Measurements from ENCODE around the gene BMPR2.
"Not testable (repeated sequence)": the region's sequence is repeated elsewhere in the genome, so short reads cannot be mapped to it uniquely, and the experiment has no call there.

The BMPR2 gene

GRCh38 chr2:202460119-202460518 lies 84.0 kb downstream of the BMPR2 start:
- Histone ChIP-seq H3K27ac (ENCODE audit: low read depth, low read length) (no peak overlapping the region), H3K36me3 (ENCODE audit: insufficient read depth, low read length) (no peaks in the 10 kb centered on the region), H3K9me3 (ENCODE audit: low read length) (no peaks in the 10 kb centered on the region), H3K4me3 (ENCODE audit: low read depth in 1 of 2, low read length in 2 of 2) (no peak overlapping the region), H3K4me1 (ENCODE audit: insufficient read depth, low read length) (no peaks in the 10 kb centered on the region), H3K9ac (ENCODE audit: low read length) (no peak overlapping the region), H3K27me3 (ENCODE audit: control insufficient read depth in 1 of 2, insufficient read depth in 2 of 2, low read length in 2 of 2) (no peaks in the 10 kb centered on the region)

- no peaks in the 10 kb centered on the region for H3K27me3 ChIP-seq (ENCODE audit: control insufficient read depth in 1 of 2, insufficient read depth in 2 of 2, low read length in 2 of 2)
Observed at GRCh38 chr2:202479090-202479489, 103.0 kb downstream of the BMPR2 start.

GRCh38 chr2:202479610-202480009 lies 103.5 kb downstream of the BMPR2 start:
- Histone ChIP-seq H3K4me3 (ENCODE audit: low read depth in 1 of 2, low read length in 2 of 2) (no peak overlapping the region), H3K9me3 (ENCODE audit: low read length) (no peaks in the 10 kb centered on the region), H3K27me3 (ENCODE audit: control insufficient read depth in 1 of 2, insufficient read depth in 2 of 2, low read length in 2 of 2) (no peaks in the 10 kb centered on the region), H3K36me3 (ENCODE audit: insufficient read depth, low read length) (no peaks in the 10 kb centered on the region), H3K4me1 (ENCODE audit: insufficient read depth, low read length) (no peaks in the 10 kb centered on the region), H3K27ac (ENCODE audit: low read depth, low read length) (no peak overlapping the region), H3K9ac (ENCODE audit: low read length) (no peak overlapping the region)

More at GRCh38 chr2:202479090-202479489, 103.0 kb downstream of the BMPR2 start:
- Histone ChIP-seq H3K9ac (ENCODE audit: low read length) (no peak overlapping the region), H3K4me3 (ENCODE audit: low read depth in 1 of 2, low read length in 2 of 2) (no peak overlapping the region), H3K4me1 (ENCODE audit: insufficient read depth, low read length) (no peaks in the 10 kb centered on the region), H3K9me3 (ENCODE audit: low read length) (no peaks in the 10 kb centered on the region), H3K27ac (ENCODE audit: low read depth, low read length) (no peak overlapping the region), H3K36me3 (ENCODE audit: insufficient read depth, low read length) (no peaks in the 10 kb centered on the region)

GRCh38 chr2:202486351-202486750 lies 110.2 kb downstream of the BMPR2 start:
- no peak overlapping the region for H3K9ac ChIP-seq (ENCODE audit: low read length)
- no peaks in the 10 kb centered on the region for H3K36me3 ChIP-seq (ENCODE audit: insufficient read depth, low read length)
- H3K27ac ChIP-seq (ENCODE audit: low read depth, low read length), result no peak overlapping the region
- H3K4me1 ChIP-seq (ENCODE audit: insufficient read depth, low read length), result no peaks in the 10 kb centered on the region
- H3K27me3 ChIP-seq (ENCODE audit: control insufficient read depth in 1 of 2, insufficient read depth in 2 of 2, low read length in 2 of 2), result no peaks in the 10 kb centered on the region
- no peak overlapping the region for H3K4me3 ChIP-seq (ENCODE audit: low read depth in 1 of 2, low read length in 2 of 2)
- no peaks in the 10 kb centered on the region for H3K9me3 ChIP-seq (ENCODE audit: low read length)

GRCh38 chr2:202488671-202489070 lies 112.5 kb downstream of the BMPR2 start:
- Histone ChIP-seq H3K4me1 (ENCODE audit: insufficient read depth, low read length) (peaks cover 2% of the 10 kb centered on the region), H3K9ac (ENCODE audit: low read length) (no peak overlapping the region), H3K4me3 (ENCODE audit: low read depth in 1 of 2, low read length in 2 of 2) (no peak overlapping the region), H3K27me3 (ENCODE audit: control insufficient read depth in 1 of 2, insufficient read depth in 2 of 2, low read length in 2 of 2) (no peaks in the 10 kb centered on the region), H3K9me3 (ENCODE audit: low read length) (no peaks in the 10 kb centered on the region), H3K36me3 (ENCODE audit: insufficient read depth, low read length) (no peaks in the 10 kb centered on the region), H3K27ac (ENCODE audit: low read depth, low read length) (no peak overlapping the region)

GRCh38 chr2:202490479-202490878 lies 114.4 kb downstream of the BMPR2 start:
- Histone ChIP-seq H3K27me3 (ENCODE audit: control insufficient read depth in 1 of 2, insufficient read depth in 2 of 2, low read length in 2 of 2) (no peaks in the 10 kb centered on the region), H3K9me3 (ENCODE audit: low read length) (no peaks in the 10 kb centered on the region), H3K4me3 (ENCODE audit: low read depth in 1 of 2, low read length in 2 of 2) (no peak overlapping the region), H3K4me1 (ENCODE audit: insufficient read depth, low read length) (peaks cover 13% of the 10 kb centered on the region), H3K27ac (ENCODE audit: low read depth, low read length) (no peak overlapping the region), H3K9ac (ENCODE audit: low read length) (no peak overlapping the region), H3K36me3 (ENCODE audit: insufficient read depth, low read length) (no peaks in the 10 kb centered on the region)

GRCh38 chr2:202491514-202491913 lies 115.4 kb downstream of the BMPR2 start:
- no peak overlapping the region for H3K4me3 ChIP-seq (ENCODE audit: low read depth in 1 of 2, low read length in 2 of 2)
- no peaks in the 10 kb centered on the region for H3K9me3 ChIP-seq (ENCODE audit: low read length)
- H3K4me1 ChIP-seq (ENCODE audit: insufficient read depth, low read length), result peaks cover 13% of the 10 kb centered on the region
- H3K27me3 ChIP-seq (ENCODE audit: control insufficient read depth in 1 of 2, insufficient read depth in 2 of 2, low read length in 2 of 2), result no peaks in the 10 kb centered on the region
- no peak overlapping the region for H3K27ac ChIP-seq (ENCODE audit: low read depth, low read length)
- no peak overlapping the region for H3K9ac ChIP-seq (ENCODE audit: low read length)
- no peaks in the 10 kb centered on the region for H3K36me3 ChIP-seq (ENCODE audit: insufficient read depth, low read length)

- no peaks in the 10 kb centered on the region for H3K36me3 ChIP-seq (ENCODE audit: insufficient read depth, low read length)
- no peak overlapping the region for H3K4me3 ChIP-seq (ENCODE audit: low read depth in 1 of 2, low read length in 2 of 2)
- H3K27ac ChIP-seq (ENCODE audit: low read depth, low read length), result no peak overlapping the region
- peaks cover 13% of the 10 kb centered on the region for H3K4me1 ChIP-seq (ENCODE audit: insufficient read depth, low read length)
- no peaks in the 10 kb centered on the region for H3K9me3 ChIP-seq (ENCODE audit: low read length)
- no peak overlapping the region for H3K9ac ChIP-seq (ENCODE audit: low read length)
- H3K27me3 ChIP-seq (ENCODE audit: control insufficient read depth in 1 of 2, insufficient read depth in 2 of 2, low read length in 2 of 2), result no peaks in the 10 kb centered on the region
Observed at GRCh38 chr2:202494300-202495229, 118.4 kb downstream of the BMPR2 start.

- H3K4me1 ChIP-seq (ENCODE audit: insufficient read depth, low read length), result peaks cover 13% of the 10 kb centered on the region
- no peaks in the 10 kb centered on the region for H3K27me3 ChIP-seq (ENCODE audit: control insufficient read depth in 1 of 2, insufficient read depth in 2 of 2, low read length in 2 of 2)
- H3K9ac ChIP-seq (ENCODE audit: low read length), result no peak overlapping the region
- no peak overlapping the region for H3K4me3 ChIP-seq (ENCODE audit: low read depth in 1 of 2, low read length in 2 of 2)
- no peaks in the 10 kb centered on the region for H3K36me3 ChIP-seq (ENCODE audit: insufficient read depth, low read length)
- no peak overlapping the region for H3K27ac ChIP-seq (ENCODE audit: low read depth, low read length)
- no peaks in the 10 kb centered on the region for H3K9me3 ChIP-seq (ENCODE audit: low read length)
Observed at GRCh38 chr2:202495230-202495604, 119.1 kb downstream of the BMPR2 start.

- H3K36me3 ChIP-seq (ENCODE audit: insufficient read depth, low read length); H3K4me3 ChIP-seq (ENCODE audit: low read depth in 1 of 2, low read length in 2 of 2); H3K27me3 ChIP-seq (ENCODE audit: control insufficient read depth in 1 of 2, insufficient read depth in 2 of 2, low read length in 2 of 2); H3K27ac ChIP-seq (ENCODE audit: low read depth, low read length); H3K9ac ChIP-seq (ENCODE audit: low read length); H3K9me3 ChIP-seq (ENCODE audit: low read length): not testable (repeated sequence)
- peaks cover 13% of the 10 kb centered on the region for H3K4me1 ChIP-seq (ENCODE audit: insufficient read depth, low read length)
Observed at GRCh38 chr2:202496835-202497472, 120.8 kb downstream of the BMPR2 start.

- peaks cover 13% of the 10 kb centered on the region for H3K4me1 ChIP-seq (ENCODE audit: insufficient read depth, low read length)
- H3K36me3 ChIP-seq (ENCODE audit: insufficient read depth, low read length), result not testable (repeated sequence)
Observed at GRCh38 chr2:202497473-202497866, 121.3 kb downstream of the BMPR2 start.

More at GRCh38 chr2:202497473-202497866, 121.3 kb downstream of the BMPR2 start:
- not testable (repeated sequence) for H3K9ac ChIP-seq (ENCODE audit: low read length); H3K9me3 ChIP-seq (ENCODE audit: low read length); H3K27me3 ChIP-seq (ENCODE audit: control insufficient read depth in 1 of 2, insufficient read depth in 2 of 2, low read length in 2 of 2); H3K4me3 ChIP-seq (ENCODE audit: low read depth in 1 of 2, low read length in 2 of 2); H3K27ac ChIP-seq (ENCODE audit: low read depth, low read length)
